NCI-H2227 treated with DMSO at 0.1 percent for 48 hours (cell line): ENCODE results near the gene GPSM1.

Source experiments
- DNase-seq: peaks from one replicate; lab custom pipeline; 2025; lab: John Stamatoyannopoulos, UW

GPSM1 gene

GRCh38 chr9:136304981-136305380 lies 22.4 kb upstream of the GPSM1 start:
- no peak for DNase-seq

- no peak for DNase-seq
Observed at GRCh38 chr9:136305804-136306203, 21.5 kb upstream of the GPSM1 start.

GRCh38 chr9:136306211-136307208 lies 20.8 kb upstream of the GPSM1 start:
- no peak for DNase-seq

GRCh38 chr9:136307215-136307750 lies 20.1 kb upstream of the GPSM1 start:
- no peak for DNase-seq

- DNase-seq, result no peak
Observed at GRCh38 chr9:136308006-136308701, 19.2 kb upstream of the GPSM1 start.

- DNase-seq, result no peak
Observed at GRCh38 chr9:136308702-136309053, 18.7 kb upstream of the GPSM1 start.

- DNase-seq, result no peak
Observed at GRCh38 chr9:136309101-136309801, 18.1 kb upstream of the GPSM1 start.

- DNase-seq, result no peak
Observed at GRCh38 chr9:136309806-136310220, 17.5 kb upstream of the GPSM1 start.

- no peak for DNase-seq
Observed at GRCh38 chr9:136310273-136311030, 16.9 kb upstream of the GPSM1 start.

GRCh38 chr9:136311051-136312008 lies 16.0 kb upstream of the GPSM1 start:
- DNase-seq, result no peak

- no peak for DNase-seq
Observed at GRCh38 chr9:136312009-136312375, 15.3 kb upstream of the GPSM1 start.

GRCh38 chr9:136312436-136312835 lies 14.9 kb upstream of the GPSM1 start:
- no peak for DNase-seq

GRCh38 chr9:136313111-136314055 lies 14.0 kb upstream of the GPSM1 start:
- DNase-seq, result no peak

- DNase-seq, result no peak
Observed at GRCh38 chr9:136314056-136314416, 13.3 kb upstream of the GPSM1 start.

GRCh38 chr9:136314944-136315343 lies 12.4 kb upstream of the GPSM1 start:
- DNase-seq, result no peak

- no peak for DNase-seq
Observed at GRCh38 chr9:136316271-136316751, 11.0 kb upstream of the GPSM1 start.

- no peak for DNase-seq
Observed at GRCh38 chr9:136316896-136317676, 10.3 kb upstream of the GPSM1 start.

GRCh38 chr9:136317695-136318094 lies 9.6 kb upstream of the GPSM1 start:
- no peak for DNase-seq
